Keratinocyte (primary cell): ENCODE results near the gene CXorf65. TPM values are rescaled to one million over a fixed set of nuclear protein-coding genes. Genes with fewer than 3 reads are reported as not detected.

Experiments used
- DNase-seq: peaks from one replicate; pipeline ENCODE4 v3.0.0-alpha.2; 2011; ENCODE audit warnings: low read depth, missing footprints, low spot score
- FAIRE-seq: peaks from 2 replicates; lab custom pipeline; 2011; peaks lifted over from hg19 to GRCh38; lab: Jason Lieb, UNC
- H2AFZ ChIP-seq: 2 replicates; pipeline ENCODE4 v1.6.0; 2012; ENCODE audit warnings: low read length, control low read depth, inconsistent platforms; ENCODE audit not compliant: control insufficient read depth
- H3K27ac ChIP-seq: 2 replicates; pipeline ENCODE4 v1.5.1; 2011; ENCODE audit warnings: low read length; ENCODE audit not compliant: control insufficient read depth, insufficient read depth
- H3K27me3 ChIP-seq: 3 replicates; pipeline ENCODE4 v1.6.0; 2011; ENCODE audit warnings: low read length; ENCODE audit not compliant: control insufficient read depth, insufficient read depth; ENCODE audit errors: extremely low read depth
- H3K36me3 ChIP-seq, 2 experiments: 2 replicates in 1 of 2; 3 replicates in 1 of 2; pipeline ENCODE4 v1.5.1; 2011; ENCODE audit warnings: low read length in 2 of 2, mild to moderate bottlenecking in 1 of 2; ENCODE audit not compliant: control insufficient read depth in 2 of 2, insufficient read depth in 2 of 2; ENCODE audit errors: extremely low read depth in 1 of 2
- H3K4me1 ChIP-seq: 3 replicates; pipeline ENCODE4 v1.5.1; 2011; ENCODE audit warnings: low read length; ENCODE audit not compliant: control insufficient read depth, insufficient read depth; ENCODE audit errors: extremely low read depth
- H3K4me2 ChIP-seq: 3 replicates; pipeline ENCODE4 v1.6.0; 2011; ENCODE audit warnings: low read depth, low read length; ENCODE audit not compliant: control insufficient read depth, insufficient read depth; ENCODE audit errors: extremely low read depth
- H3K4me3 ChIP-seq, 3 experiments: fragments of 200-600 bp in 1 of 3; sonication (generic) in 1 of 3; 2 replicates in 2 of 3; 3 replicates in 1 of 3; pipeline ENCODE4 v1.5.1; 2011 to 2016; ENCODE audit warnings: low read length in 3 of 3, mild to moderate bottlenecking in 3 of 3, control low read depth in 2 of 3, inconsistent platforms in 1 of 3, low read depth in 1 of 3, mixed read lengths in 1 of 3, mixed run types in 1 of 3, moderate library complexity in 1 of 3; ENCODE audit not compliant: control insufficient read depth in 2 of 3, insufficient read depth in 2 of 3; ENCODE audit errors: extremely low read depth in 1 of 3
- H3K79me2 ChIP-seq: 2 replicates; pipeline ENCODE4 v1.6.0; 2012; ENCODE audit warnings: low read length; ENCODE audit not compliant: control insufficient read depth, insufficient read depth
- H3K9ac ChIP-seq: 3 replicates; pipeline ENCODE4 v1.6.0; 2011; ENCODE audit warnings: low read length; ENCODE audit not compliant: control insufficient read depth, insufficient read depth; ENCODE audit errors: extremely low read depth
- H3K9me1 ChIP-seq: 3 replicates; pipeline ENCODE4 v1.6.0; 2011; ENCODE audit warnings: low read length; ENCODE audit not compliant: control insufficient read depth, insufficient read depth; ENCODE audit errors: extremely low read depth
- H3K9me3 ChIP-seq: 2 replicates; pipeline ENCODE4 v1.5.1; 2012; ENCODE audit warnings: low read depth, low read length; ENCODE audit not compliant: control insufficient read depth
- H4K20me1 ChIP-seq: 3 replicates; pipeline ENCODE4 v1.6.0; 2011; ENCODE audit warnings: low read length; ENCODE audit not compliant: control insufficient read depth, insufficient read depth; ENCODE audit errors: extremely low read depth
- EZH2 ChIP-seq: IDR thresholded peaks from one replicate; pipeline ENCODE4 v1.6.1; 2012; ENCODE audit warnings: inconsistent platforms, mild to moderate bottlenecking, low read length, moderate library complexity
- dilution Hi-C: fragments of 300-500 bp; cut with MboI; formaldehyde crosslinking; loops from one replicate; pipeline ENCODE4 v1.7.0; 2020; ENCODE audit warnings: low sequenced_read_pairs; ENCODE audit not compliant: extremely low pct_ligation_motif_present
- polyA plus RNA-seq, 5 experiments: library from polyadenylated mRNA; depleted of rRNA in 3 of 5; stranded (reverse) in 3 of 5; stranded (forward) in 1 of 5; unstranded in 1 of 5; fragments of >200 nt; gene quantifications; 1 replicate in 1 of 5; 2 replicates in 3 of 5; 3 replicates in 1 of 5; pipeline versions ENCODE4 v1.2.1 to v1.2.3, GENCODE V29; 2011 to 2012; ENCODE audit warnings: missing spikeins in 2 of 5, low read depth in 1 of 5, low replicate concordance in 1 of 5
- small RNA-seq, 3 experiments: library from RNA; depleted of rRNA; stranded (forward); fragments of <200 nt; gene quantifications; one replicate each; pipeline ENCODE3, GENCODE V24; 2012; ENCODE audit warnings: low read depth in 3 of 3, low replicate concordance in 1 of 3; ENCODE audit not compliant: insufficient read length in 3 of 3
- TF ChIP-seq, protein P1 (sequence below), 3 experiments: IDR thresholded peaks in 1 of 3; conservative IDR thresholded peaks in 1 of 3; optimal IDR thresholded peaks in 1 of 3; 2 replicates in 2 of 3; 3 replicates in 1 of 3; pipeline versions ENCODE3 to v1.5.1; 2011; ENCODE audit warnings: low read length in 3 of 3, mild to moderate bottlenecking in 3 of 3, moderate library complexity in 2 of 3, control low read depth in 1 of 3, inconsistent platforms in 1 of 3; ENCODE audit not compliant: insufficient read depth in 2 of 3; ENCODE audit errors: extremely low read depth in 1 of 3

The CXorf65 gene
- polyA plus RNA-seq, 1 donor (not counting 4 experiments of a cell fraction or from before 2014, with no cell fraction given): not detected

DNA sequence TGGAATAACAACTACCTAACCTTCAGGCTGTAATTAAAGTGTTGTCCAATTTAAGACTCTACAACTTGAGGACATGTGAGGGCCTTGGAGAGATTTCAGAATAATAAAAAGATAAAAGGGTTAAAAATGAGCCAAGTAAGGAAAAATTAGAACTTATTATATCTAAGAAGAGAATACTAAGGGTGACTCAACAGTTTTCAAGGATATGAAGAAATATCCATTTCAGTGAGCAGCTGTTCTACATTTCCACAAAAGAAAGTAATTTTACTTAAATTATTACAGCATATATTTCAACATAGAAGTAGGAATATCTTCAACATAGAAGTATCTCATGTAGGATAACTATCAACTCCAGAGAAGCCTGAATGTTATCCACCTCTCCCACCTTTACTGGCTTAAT lies 49.7 kb downstream of the CXorf65 start:
- Histone ChIP-seq H3K79me2 (no peaks in the 10 kb centered on the region), H3K4me2 (no peak overlapping the region), H3K4me1 (no peaks in the 10 kb centered on the region), H3K9ac (no peak overlapping the region), H3K9me3 (no peaks in the 10 kb centered on the region), H3K27ac (no peak overlapping the region), H3K36me3 (peaks cover 3 to 4% of the 10 kb centered on the region in 2 experiments), H2AFZ (no peak overlapping the region), H3K27me3 (no peaks in the 10 kb centered on the region), H3K4me3 (no peak overlapping the region), H4K20me1 (no peaks in the 10 kb centered on the region), H3K9me1 (no peaks in the 10 kb centered on the region)
- no peak for TF ChIP-seq EZH2
- TF ChIP-seq, protein P1, sequence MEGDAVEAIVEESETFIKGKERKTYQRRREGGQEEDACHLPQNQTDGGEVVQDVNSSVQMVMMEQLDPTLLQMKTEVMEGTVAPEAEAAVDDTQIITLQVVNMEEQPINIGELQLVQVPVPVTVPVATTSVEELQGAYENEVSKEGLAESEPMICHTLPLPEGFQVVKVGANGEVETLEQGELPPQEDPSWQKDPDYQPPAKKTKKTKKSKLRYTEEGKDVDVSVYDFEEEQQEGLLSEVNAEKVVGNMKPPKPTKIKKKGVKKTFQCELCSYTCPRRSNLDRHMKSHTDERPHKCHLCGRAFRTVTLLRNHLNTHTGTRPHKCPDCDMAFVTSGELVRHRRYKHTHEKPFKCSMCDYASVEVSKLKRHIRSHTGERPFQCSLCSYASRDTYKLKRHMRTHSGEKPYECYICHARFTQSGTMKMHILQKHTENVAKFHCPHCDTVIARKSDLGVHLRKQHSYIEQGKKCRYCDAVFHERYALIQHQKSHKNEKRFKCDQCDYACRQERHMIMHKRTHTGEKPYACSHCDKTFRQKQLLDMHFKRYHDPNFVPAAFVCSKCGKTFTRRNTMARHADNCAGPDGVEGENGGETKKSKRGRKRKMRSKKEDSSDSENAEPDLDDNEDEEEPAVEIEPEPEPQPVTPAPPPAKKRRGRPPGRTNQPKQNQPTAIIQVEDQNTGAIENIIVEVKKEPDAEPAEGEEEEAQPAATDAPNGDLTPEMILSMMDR (optimal IDR thresholded peaks at IDR 0.05 in 1 of 3, IDR thresholded peaks at IDR 0.05 in 1 of 3, conservative IDR thresholded peaks at IDR 0.05 in 1 of 3; ENCODE audit: extremely low read depth in 1 of 3, insufficient read depth in 2 of 3, low read length in 3 of 3): no peak
- dilution Hi-C loops: no loop called here
- no peak for FAIRE-seq
- no peak for DNase-seq

Small RNA genes within 50 kb of the gene (small RNA-seq; reads per million reads assigned to genes)
- gene CXorf65: 0 reads per million in 3 experiments

Other genes with a start within 250 kb of the CXorf65 start
- gene TEX11, start 198.0 kb downstream of the CXorf65 start, polyA plus RNA-seq: not detected in 3 replicates
- gene SLC7A3, start 175.6 kb downstream of the CXorf65 start, polyA plus RNA-seq: not detected in 3 replicates
- 78.8 to 94.0 TPM (median 83.7 TPM) in 3 replicates for gene SNX12, start 38.4 kb downstream of the CXorf65 start, polyA plus RNA-seq
- gene FOXO4, start 10.9 kb downstream of the CXorf65 start, polyA plus RNA-seq: 1.5 to 3.2 TPM (median 1.6 TPM) in 3 replicates
- gene IL2RG, start 4.8 kb upstream of the CXorf65 start, polyA plus RNA-seq: 0.12 to 0.42 TPM (median 0.26 TPM) in 3 replicates
- gene MED12, start 11.9 kb upstream of the CXorf65 start, polyA plus RNA-seq: 4.2 to 7.1 TPM (median 4.5 TPM) in 3 replicates
- gene NLGN3, start 38.1 kb upstream of the CXorf65 start, polyA plus RNA-seq: 0.05 to 0.08 TPM (median 0.07 TPM) in 3 replicates
- not detected in 3 replicates for gene GJB1, start 116.5 kb upstream of the CXorf65 start, polyA plus RNA-seq
- 7.3 to 11.6 TPM (median 7.7 TPM) in 3 replicates for gene ZMYM3, start 147.4 kb upstream of the CXorf65 start, polyA plus RNA-seq
- gene NONO, start 176.9 kb upstream of the CXorf65 start, polyA plus RNA-seq: 229 to 352 TPM (median 245 TPM) in 3 replicates
- 0.42 to 1.0 TPM (median 0.44 TPM) in 3 replicates for gene ITGB1BP2, start 195.0 kb upstream of the CXorf65 start, polyA plus RNA-seq